ENCODE measurements around the gene IMMP2L. TPM values are rescaled to one million over a fixed set of nuclear protein-coding genes. Genes with fewer than 3 reads are reported as not detected.

IMMP2L gene
- total RNA-seq, 1 experiment from 2014 or later: 8.6 TPM

DNA sequence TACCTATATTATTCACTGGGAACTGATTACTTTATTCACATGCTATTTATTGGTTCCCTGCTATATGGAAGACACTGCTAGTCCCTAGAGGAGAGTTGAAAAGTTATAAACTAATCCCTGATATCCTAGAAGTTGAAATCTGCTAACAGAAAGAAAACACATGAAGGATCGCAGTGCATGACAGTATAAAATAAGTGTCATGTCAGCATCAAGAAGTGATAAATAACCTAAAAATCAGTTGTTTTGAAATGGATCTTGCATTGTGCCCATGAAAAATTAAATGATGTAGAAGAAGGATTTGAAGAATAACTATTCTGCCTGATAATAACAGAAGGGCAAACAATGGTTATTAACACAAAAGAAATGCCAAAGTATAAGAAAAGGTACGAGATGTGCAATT is 764.6 kb downstream of the IMMP2L start:
- intact Hi-C loops (cut with micrococcal nuclease): no loop called here
- TF ChIP-seq EZH2phosphoT487 (IDR thresholded peaks at IDR 0.05; ENCODE audit: borderline replicate concordance, low read length) (no peak), EZH2 (IDR thresholded peaks at IDR 0.05; ENCODE audit: low read length, unreplicated experiment) (no peak)
- TF ChIP-seq, protein P1, sequence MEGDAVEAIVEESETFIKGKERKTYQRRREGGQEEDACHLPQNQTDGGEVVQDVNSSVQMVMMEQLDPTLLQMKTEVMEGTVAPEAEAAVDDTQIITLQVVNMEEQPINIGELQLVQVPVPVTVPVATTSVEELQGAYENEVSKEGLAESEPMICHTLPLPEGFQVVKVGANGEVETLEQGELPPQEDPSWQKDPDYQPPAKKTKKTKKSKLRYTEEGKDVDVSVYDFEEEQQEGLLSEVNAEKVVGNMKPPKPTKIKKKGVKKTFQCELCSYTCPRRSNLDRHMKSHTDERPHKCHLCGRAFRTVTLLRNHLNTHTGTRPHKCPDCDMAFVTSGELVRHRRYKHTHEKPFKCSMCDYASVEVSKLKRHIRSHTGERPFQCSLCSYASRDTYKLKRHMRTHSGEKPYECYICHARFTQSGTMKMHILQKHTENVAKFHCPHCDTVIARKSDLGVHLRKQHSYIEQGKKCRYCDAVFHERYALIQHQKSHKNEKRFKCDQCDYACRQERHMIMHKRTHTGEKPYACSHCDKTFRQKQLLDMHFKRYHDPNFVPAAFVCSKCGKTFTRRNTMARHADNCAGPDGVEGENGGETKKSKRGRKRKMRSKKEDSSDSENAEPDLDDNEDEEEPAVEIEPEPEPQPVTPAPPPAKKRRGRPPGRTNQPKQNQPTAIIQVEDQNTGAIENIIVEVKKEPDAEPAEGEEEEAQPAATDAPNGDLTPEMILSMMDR (conservative IDR thresholded peaks at IDR 0.05; ENCODE audit: low read depth, low read length): no peak
- Histone ChIP-seq H3F3A (ENCODE audit: low read length, unreplicated experiment) (no peaks in the 10 kb centered on the region), H3K9me2 (replicated peaks; ENCODE audit: low read length) (no peaks in the 10 kb centered on the region), H3K36me3 (ENCODE audit: low read depth, low read length) (no peaks in the 10 kb centered on the region), H3K4me2 (ENCODE audit: low read length) (no peak overlapping the region), H3K27me3 (ENCODE audit: low read length) (no peaks in the 10 kb centered on the region), H3K9me3 (ENCODE audit: low read length) (no peaks in the 10 kb centered on the region), H3K79me2 (ENCODE audit: low read length) (no peaks in the 10 kb centered on the region), H3K4me3 (ENCODE audit: low read length) (no peak overlapping the region), H4K20me1 (ENCODE audit: low read length) (no peaks in the 10 kb centered on the region), H3K9ac (ENCODE audit: low read length) (no peak overlapping the region), H3K27ac (ENCODE audit: low read length) (no peak overlapping the region), H3K4me1 (ENCODE audit: insufficient read depth, low read length) (no peaks in the 10 kb centered on the region), H2AFZ (ENCODE audit: low read length) (no peak overlapping the region)
- POLR2A ChIA-PET (ENCODE audit: unreplicated experiment): no interaction called here
- no peak for ATAC-seq
- CTCF ChIA-PET: no interaction called here
- BruUV-seq (replicated peaks): no TSS peak
- no peak for DNase-seq

DNA sequence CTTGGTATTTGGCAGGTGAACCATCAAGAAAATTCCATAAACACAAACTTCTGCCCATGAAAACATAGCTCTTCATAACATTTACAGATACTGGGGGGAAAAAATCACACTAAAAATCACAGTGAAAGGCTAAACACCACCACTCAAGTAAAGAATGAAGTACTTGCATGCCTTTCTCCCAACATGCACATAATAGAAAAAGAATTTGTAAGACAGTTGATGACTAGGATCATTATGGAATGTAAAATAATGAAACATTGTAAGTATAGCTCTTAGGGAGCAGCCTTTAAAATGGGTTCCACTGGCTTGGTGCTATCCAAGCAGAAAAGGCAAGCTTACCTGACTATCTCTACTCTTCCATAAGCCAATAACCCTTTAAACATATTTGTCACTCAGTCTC is 771.3 kb downstream of the IMMP2L start:
- Histone ChIP-seq H2AFZ (ENCODE audit: low read length) (no peak overlapping the region), H3K9ac (ENCODE audit: low read length) (no peak overlapping the region), H3K9me3 (ENCODE audit: low read length) (no peaks in the 10 kb centered on the region), H3K27ac (ENCODE audit: low read length) (no peak overlapping the region), H3K79me2 (ENCODE audit: low read length) (no peaks in the 10 kb centered on the region), H3K4me3 (ENCODE audit: low read length) (no peak overlapping the region), H3K36me3 (ENCODE audit: low read depth, low read length) (no peaks in the 10 kb centered on the region), H3K27me3 (ENCODE audit: low read length) (no peaks in the 10 kb centered on the region), H3K4me1 (ENCODE audit: insufficient read depth, low read length) (no peaks in the 10 kb centered on the region), H3F3A (ENCODE audit: low read length, unreplicated experiment) (no peaks in the 10 kb centered on the region), H3K4me2 (ENCODE audit: low read length) (no peak overlapping the region), H4K20me1 (ENCODE audit: low read length) (no peaks in the 10 kb centered on the region), H3K9me2 (replicated peaks; ENCODE audit: low read length) (no peaks in the 10 kb centered on the region)
- TF ChIP-seq, protein P1 (conservative IDR thresholded peaks at IDR 0.05; ENCODE audit: low read depth, low read length): no peak
- TF ChIP-seq EZH2phosphoT487 (IDR thresholded peaks at IDR 0.05; ENCODE audit: borderline replicate concordance, low read length): no peak
- no peak for TF ChIP-seq EZH2 (IDR thresholded peaks at IDR 0.05; ENCODE audit: low read length, unreplicated experiment)
- DNase-seq (no peak), ATAC-seq (no peak)
- CTCF ChIA-PET: no interaction called here
- no TSS peak for BruUV-seq (replicated peaks)
- POLR2A ChIA-PET (ENCODE audit: unreplicated experiment): no interaction called here
- intact Hi-C loops (cut with micrococcal nuclease): no loop called here

DNA sequence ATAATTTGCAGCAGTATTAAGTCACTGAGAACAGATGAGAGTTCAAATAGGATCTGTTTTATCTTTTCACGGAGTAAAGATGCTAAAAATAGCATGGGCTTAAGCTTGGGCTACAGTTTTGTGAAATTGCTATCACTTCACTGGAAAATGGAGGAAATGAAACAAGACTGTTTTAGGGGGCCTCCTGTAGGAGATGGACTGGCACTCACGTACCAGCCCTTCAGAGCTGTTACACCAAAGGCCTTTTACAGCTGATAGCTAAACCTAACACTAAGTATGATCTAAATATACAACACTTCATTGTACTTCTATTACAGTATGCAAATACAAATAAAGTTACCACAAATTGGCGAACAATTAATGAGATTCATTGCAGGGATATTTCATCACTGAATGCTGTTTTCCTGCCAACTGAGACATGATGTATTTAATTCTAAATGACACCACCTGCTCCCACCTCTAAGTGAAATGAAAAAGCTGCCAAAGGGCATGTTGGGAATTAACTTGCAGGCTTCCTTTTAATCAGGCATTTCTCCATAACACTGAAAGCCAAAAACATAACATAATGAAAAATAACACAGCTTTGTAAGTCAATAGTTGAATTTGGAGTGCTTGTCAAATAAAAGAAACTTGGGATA is 775.8 kb downstream of the IMMP2L start:
- no peak for ATAC-seq
- intact Hi-C loops (cut with micrococcal nuclease): no loop called here

More for the DNA sequence above, 775.8 kb downstream of the IMMP2L start:
- H3K27me3 ChIP-seq (ENCODE audit: low read length): no peaks in the 10 kb centered on the region
- DNase-seq: no peak
- TF ChIP-seq, protein P1 (conservative IDR thresholded peaks at IDR 0.05; ENCODE audit: low read depth, low read length): no peak
- TF ChIP-seq EZH2 (IDR thresholded peaks at IDR 0.05; ENCODE audit: low read length, unreplicated experiment) (no peak), EZH2phosphoT487 (IDR thresholded peaks at IDR 0.05; ENCODE audit: borderline replicate concordance, low read length) (no peak)
- no peaks in the 10 kb centered on the region for H3K9me2 ChIP-seq (replicated peaks; ENCODE audit: low read length)
- H3K4me1 ChIP-seq (ENCODE audit: insufficient read depth, low read length): no peaks in the 10 kb centered on the region
- no peak overlapping the region for H3K27ac ChIP-seq (ENCODE audit: low read length)
- H3K9me3 ChIP-seq (ENCODE audit: low read length): no peaks in the 10 kb centered on the region
- H3K36me3 ChIP-seq (ENCODE audit: low read depth, low read length): no peaks in the 10 kb centered on the region
- ChIA-PET POLR2A (ENCODE audit: unreplicated experiment) (no interaction called here), CTCF (no interaction called here)
- no peak overlapping the region for H2AFZ ChIP-seq (ENCODE audit: low read length)
- no TSS peak for BruUV-seq (replicated peaks)
- H3K4me3 ChIP-seq (ENCODE audit: low read length): no peak overlapping the region
- H3K9ac ChIP-seq (ENCODE audit: low read length): no peak overlapping the region
- H3F3A ChIP-seq (ENCODE audit: low read length, unreplicated experiment): no peaks in the 10 kb centered on the region
- H4K20me1 ChIP-seq (ENCODE audit: low read length): no peaks in the 10 kb centered on the region
- H3K4me2 ChIP-seq (ENCODE audit: low read length): no peak overlapping the region
- H3K79me2 ChIP-seq (ENCODE audit: low read length): no peaks in the 10 kb centered on the region
